ENCODE measurements around the gene ACO1.

ACO1 gene

DNA sequence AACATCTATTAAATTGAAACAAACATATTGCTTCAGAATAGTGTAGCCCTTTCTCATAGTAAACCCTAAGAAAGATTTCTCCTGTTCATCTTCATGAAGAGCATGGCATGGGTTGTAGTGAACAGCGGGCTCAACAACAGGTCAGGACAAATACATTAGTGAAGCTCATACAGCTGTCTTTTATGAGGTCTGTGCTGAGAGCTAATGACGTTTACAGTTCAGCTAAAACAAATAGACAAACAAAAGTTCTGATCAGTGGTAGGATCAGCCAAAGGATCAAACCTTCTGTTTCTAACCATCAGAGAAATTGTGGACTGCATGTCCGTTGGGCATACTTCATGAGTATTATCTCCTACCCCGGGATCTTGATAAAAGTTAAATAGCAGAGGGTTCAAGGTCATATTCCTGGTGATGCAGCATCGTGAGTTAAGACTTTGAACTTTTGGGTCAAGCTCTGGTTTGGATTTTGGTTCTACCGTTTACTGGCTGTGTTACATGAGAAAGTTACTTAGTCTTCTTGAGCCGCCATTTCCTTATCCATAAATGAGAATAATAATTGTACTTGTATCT lies 37.9 kb downstream of the ACO1 start:
- DNase-seq (ENCODE audit: low spot score), result no peak

DNA sequence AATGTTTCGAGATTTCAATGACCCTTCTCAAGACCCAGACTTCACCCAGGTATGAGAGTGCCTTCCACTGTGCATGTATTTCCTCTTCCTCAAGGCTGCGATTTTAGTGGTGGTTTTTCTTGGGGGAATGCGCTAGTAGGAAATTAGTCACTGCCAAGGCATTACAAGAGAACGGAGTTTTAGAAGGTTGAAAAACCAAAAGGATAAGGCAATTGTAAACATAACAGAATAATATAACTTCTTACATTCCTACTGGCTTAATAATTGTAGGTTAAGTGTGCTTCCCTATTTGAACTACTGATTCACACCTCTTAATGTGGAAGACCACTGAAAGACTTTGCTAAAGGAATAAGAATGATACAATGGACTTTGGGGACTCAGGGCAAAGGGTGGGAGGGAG lies 38.9 kb downstream of the ACO1 start:
- DNase-seq (ENCODE audit: low spot score), result no peak

DNA sequence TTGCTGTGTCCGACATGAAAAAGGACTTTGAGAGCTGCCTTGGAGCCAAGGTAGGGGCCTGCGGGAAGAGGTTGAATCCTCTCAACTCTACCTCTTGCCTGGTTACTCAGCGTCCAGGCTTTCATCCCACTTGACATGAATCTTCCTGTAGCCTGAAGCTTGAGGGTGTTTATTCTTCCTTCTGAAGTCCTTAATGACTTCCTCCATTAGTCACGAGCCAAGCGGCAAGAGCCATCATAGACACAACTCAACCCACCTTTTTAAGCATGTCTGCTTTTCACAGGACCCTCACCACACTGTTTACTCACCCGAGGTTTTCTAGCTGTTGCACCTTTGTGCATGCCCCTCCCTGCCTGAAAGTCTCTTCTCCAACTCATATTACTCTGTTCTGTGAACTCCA lies 40.2 kb downstream of the ACO1 start:
- DNase-seq (ENCODE audit: low spot score), result no peak

DNA sequence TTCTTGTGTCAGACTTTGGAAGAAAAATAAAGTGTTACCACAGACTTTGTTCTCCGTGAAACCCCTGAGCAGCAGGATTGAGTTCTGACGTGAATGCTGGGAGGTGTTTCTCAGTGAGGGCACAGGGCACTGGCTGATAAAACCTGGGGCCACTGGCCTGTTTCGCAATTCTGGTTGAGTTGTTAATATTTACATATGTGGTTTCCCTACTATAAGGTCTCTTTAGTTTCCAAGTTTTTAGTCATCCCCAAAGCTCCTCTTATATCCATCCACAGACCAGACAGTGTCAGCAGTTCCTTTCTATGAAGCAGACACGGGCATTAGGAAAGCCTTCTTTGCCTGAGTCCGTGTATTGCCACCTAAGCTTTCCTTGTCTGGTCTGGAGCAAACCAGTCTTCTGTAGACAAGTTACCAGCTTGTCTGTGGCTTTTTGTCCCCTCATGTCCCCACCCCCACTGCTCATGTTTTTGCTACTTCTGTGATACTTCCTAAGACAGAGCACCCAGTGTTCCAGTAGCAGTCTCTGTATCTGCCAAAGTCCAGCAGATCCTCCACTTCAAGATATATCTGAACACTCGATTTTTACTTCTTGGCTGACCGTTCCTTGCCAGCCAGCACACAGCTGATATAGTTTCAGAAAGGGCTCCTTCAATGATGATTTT lies 42.0 kb downstream of the ACO1 start:
- DNase-seq (ENCODE audit: low spot score), result no peak

DNA sequence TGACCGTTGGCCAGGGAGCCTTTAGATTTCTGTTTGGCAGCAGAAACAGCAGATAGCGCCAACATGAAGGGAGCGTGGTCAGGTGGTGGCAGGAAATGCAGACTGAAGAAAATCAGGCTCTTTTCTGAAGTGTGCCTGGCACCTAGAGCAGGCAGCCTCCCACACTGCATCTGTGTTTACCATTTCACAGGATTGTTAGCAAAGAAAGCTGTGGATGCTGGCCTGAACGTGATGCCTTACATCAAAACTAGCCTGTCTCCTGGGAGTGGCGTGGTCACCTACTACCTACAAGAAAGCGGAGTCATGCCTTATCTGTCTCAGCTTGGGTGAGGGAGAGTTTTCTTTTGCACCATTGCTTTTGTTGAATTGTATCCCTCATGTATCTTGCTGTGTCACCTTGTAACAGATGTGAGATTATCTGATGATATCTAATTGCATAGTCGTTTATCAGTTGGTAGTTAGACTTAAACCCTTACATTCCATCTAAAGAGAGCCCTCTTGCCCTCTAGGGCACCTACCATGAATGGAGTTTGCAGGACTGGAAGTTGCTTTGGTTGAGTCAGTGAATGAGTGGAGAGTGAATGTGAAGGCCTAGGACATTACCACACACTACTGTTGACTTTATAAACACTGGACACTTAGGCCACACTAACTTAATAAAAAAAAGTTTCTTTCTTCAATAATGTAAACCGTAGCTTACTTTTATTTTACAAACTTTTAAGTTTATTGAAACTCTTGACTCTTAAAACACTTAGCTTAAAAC lies 42.8 kb downstream of the ACO1 start:
- DNase-seq (ENCODE audit: low spot score), result no peak

DNA sequence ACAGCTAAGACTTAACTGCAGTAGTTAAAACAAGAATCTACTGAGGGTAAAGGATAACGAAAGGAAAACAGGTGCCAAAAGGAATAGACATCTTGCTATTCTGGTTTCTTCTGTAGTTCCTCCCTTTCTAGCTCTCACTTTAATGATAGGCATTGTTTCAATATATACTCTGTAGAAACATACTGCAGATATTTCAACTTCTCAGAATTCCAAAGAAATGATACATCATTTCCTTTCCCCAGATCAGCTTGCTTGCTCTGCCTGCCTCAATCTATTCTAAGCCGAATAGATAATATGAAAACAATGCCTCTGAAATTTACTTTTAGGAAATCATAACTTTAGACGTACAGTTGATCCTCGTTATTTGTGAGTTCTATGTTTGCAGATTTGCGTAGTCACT lies 46.3 kb downstream of the ACO1 start:
- no peak for DNase-seq (ENCODE audit: low spot score)

DNA sequence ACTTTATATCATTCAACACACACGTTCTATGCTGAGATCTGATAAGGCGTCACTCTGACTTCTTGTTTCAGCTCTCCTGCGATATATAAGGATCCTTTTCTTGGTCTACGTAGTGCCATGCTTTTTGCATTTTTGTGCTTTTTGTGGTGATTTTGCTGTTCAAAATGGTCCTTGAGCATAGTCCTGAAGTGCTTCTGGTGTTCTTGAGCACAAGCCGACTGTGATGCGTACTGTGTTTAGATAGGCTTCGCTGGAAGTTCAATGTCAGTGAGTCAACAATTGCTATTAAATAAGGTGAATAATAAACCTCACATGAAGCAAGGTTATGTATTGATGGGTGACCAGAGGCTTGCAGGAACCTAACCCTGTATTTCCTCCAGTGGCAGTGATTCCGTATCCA lies 46.8 kb downstream of the ACO1 start:
- no peak for DNase-seq (ENCODE audit: low spot score)

DNA sequence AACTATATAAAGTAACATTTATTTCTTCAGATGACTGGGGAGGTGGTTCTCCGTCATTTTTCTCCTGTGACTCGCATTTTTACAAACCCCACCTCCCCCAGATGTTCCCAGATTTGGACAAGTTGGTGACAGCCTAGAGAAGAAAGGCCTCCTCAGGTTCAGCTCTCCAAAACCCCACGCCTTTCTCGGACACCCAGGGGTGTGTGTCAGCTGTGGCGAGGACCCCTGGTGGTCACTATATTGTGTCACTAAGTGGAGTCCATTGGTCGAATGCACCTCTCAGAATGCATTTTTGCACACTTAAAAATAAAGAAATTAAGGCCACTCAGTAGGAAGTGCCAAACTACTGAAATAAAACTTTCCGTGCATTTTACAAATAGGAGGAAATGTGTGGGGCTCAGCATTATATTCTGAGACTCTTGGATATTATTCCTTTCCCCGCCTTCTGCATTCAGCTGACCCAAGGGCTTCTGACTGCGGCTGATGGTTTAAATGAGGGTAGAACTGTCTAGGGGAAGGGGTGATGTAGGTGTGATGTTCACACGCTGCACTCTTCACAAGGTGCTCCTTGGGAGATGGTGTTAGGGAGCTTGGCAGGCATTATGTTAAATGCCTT lies 47.6 kb downstream of the ACO1 start:
- DNase-seq (ENCODE audit: low spot score), result peak; percentile 48

DNA sequence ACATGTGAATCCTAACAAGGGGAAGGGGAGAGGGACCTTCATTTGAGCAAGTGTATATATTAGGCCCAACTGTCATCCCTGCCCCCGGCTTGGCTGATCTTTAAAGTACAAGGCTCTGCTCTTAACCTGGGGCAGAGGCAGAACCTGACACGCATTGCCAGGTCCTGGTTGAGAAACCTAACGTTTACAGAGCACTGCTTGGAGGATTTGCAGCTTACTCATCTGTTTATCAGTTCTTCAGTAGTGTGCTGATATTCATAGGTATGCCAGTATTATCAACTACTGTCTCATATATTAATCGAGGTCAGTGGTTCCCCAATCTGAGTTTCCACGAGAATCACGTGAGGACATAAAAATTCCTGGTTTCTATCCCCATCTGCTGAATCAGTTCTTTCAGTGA lies 50.4 kb downstream of the ACO1 start:
- DNase-seq (ENCODE audit: low spot score), result no peak

DNA sequence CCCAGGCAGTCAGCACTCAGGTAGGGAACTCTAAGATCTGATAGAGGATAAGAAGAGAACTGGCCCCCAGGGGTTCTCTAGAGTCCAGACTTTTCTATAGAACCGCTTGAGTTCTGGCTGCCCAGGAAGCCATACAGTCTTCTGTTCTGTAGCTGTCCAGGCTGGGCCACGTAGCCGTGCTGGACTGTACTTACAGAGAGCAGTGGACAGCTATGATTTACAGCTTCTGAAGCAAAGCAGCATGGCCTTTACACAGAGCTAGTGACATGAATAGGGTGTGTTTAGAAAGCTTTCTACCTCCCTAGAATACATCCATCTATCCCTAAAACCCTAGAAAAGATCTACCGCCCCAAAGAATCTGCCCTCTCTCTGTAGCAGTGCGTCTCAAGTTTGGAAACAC lies 57.2 kb downstream of the ACO1 start:
- no peak for DNase-seq (ENCODE audit: low spot score)

DNA sequence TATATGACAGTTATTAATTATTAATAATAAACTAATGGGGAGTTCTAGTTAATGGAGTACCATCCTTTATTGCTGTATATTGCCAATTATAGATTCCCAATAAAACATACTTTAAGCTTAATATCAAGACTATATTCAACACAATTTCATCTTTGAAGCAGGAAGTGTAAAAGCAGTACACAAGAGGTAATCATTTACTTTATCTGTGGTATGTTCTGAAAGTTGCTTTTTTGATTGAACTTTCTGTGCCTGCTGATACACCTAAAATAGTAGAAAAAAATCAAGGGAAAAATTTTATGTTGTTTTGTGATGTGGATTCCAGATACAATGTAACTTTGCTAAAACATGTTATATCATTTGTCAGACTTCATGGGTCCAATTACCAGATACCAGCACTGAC lies 58.0 kb downstream of the ACO1 start:
- DNase-seq (ENCODE audit: low spot score), result no peak

DNA sequence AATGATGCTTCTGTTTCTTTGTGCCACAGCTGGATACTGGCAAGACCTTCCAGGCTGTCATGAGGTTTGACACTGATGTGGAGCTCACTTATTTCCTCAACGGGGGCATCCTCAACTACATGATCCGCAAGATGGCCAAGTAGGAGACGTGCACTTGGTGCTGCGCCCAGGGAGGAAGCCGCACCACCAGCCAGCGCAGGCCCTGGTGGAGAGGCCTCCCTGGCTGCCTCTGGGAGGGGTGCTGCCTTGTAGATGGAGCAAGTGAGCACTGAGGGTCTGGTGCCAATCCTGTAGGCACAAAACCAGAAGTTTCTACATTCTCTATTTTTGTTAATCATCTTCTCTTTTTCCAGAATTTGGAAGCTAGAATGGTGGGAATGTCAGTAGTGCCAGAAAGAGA lies 65.5 kb downstream of the ACO1 start:
- DNase-seq (ENCODE audit: low spot score), result no peak

DNA sequence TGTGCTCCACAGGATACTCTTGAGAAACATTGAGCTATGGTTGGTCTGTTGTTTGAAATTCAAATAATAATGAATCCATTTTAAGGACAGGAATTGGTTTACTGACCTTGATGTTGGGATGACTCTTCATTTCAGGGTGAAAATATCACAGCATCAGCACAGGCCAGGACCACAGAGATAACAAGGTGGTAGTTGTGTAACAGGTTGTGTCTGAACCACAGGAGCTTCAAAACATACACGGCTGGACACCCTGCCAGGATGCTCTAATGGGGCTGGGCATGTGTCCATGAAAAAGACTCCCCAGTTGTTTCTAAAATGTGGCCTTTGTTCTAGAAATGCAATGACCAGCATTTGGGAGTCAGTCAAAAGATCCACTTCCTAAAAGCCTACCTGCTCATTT lies 69.8 kb downstream of the ACO1 start:
- no peak for DNase-seq (ENCODE audit: low spot score)

DNA sequence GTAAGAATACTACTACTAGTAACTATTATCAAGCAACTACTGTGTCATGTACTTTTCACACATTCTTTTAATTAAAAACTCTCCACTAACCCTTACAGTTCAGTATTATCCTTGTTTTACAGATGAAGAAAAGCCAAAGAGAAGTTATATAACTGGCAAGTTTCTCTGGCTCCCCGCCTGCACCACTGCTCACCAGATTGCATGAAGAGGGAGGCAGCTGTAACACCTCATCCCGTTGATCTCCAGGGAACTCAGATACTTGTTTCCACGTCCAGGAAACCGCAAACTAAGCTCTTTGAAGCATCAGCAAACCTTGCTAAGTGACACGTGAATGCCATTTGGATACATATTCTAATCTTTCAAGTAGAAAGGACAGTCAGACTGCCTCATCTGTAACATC lies 71.3 kb downstream of the ACO1 start:
- DNase-seq (ENCODE audit: low spot score), result no peak

DNA sequence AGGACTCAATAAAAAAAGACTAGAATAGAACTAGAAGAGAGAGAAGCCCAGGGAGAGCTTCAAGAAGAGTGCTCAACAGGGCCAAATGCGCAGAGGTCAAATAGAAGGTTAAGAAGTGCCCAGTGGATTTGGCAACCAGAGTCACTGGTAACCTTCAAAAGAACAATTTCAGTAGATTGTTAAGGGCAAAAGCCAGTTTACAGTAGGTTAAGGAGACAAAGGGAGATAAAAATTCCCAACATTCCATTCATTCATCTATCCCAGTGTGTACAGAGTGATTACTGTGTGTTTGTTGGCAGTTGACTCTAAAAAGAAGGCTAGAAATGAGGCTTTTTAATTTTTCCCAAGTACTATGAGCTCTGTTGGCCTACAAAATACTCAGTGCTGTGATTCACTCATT lies 72.1 kb downstream of the ACO1 start:
- no peak for DNase-seq (ENCODE audit: low spot score)

DNA sequence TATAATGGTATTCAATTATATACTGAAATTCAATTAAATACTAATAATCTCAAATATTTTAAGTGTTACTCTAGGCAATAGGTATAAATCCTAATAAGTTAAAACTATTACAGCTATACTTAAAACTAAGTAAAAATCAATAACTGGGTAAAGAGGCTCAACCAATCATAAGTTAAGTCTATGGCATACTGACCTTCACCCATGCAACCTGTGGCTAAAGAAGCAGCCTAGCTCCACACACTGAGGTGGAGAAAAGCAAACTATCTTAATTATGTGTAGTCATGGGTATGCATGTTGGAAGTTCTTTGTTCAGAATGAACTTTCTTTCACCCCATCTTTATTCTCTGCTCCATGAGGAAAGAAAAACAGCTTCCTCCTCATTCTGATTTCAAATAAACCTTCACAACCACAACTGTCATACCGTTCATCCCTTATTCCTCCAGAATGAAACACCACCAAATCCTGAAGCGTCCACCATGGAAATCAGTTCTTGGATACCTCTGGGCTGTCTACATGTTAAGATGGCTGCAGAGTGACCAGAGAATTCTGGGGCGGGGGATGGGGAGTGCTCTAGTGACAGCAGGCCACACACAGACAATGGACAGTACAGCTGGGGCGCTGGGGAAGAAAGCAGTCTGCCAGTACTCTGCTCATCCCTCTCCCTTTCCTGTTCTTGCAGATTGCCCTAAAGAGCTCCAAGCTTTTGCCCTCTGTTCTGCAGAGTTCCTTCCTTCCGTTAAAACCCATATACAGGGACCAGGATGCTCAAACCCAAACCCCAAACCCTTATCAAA lies 79.3 kb downstream of the ACO1 start:
- peak; percentile 28 for DNase-seq (ENCODE audit: low spot score)

DNA sequence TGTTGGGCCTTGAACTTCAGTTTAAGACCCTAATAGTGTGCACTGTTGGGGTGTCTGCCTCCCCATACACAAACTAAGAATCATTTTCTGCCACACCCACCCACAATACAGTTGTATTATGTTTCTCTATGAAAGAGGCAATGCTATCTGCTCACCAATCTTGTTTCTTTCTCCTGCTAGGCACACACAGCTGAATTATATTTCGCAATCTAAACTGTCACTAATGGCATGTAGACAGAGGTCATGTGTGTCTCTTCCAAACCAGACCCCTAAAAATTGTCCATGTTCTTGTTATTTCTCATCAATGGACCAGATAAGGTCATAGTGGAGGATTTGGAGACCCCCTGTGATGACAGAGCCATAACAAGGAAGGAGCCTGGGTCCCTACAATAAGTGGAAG lies 84.3 kb downstream of the ACO1 start:
- no peak for DNase-seq (ENCODE audit: low spot score)

DNA sequence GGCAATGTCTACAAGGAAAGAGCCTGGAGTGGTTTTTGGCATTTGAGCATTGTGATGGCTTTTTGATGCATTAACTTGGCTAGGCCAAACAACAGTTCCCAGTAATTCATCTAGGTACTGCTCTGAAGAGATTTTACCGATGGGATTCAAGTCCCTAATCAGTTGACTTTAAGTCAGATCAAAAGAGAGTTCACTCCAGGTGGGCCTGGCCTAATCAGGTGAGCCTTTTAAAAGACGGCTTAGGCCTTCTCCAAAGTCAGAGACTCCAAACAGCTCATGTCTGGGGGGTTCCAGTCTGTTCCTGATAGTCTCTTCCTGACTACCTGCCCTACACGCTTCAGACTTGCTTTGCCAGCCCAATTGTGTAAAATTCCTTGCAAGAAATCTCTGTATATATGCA lies 87.9 kb downstream of the ACO1 start:
- DNase-seq (ENCODE audit: low spot score), result no peak

DNA sequence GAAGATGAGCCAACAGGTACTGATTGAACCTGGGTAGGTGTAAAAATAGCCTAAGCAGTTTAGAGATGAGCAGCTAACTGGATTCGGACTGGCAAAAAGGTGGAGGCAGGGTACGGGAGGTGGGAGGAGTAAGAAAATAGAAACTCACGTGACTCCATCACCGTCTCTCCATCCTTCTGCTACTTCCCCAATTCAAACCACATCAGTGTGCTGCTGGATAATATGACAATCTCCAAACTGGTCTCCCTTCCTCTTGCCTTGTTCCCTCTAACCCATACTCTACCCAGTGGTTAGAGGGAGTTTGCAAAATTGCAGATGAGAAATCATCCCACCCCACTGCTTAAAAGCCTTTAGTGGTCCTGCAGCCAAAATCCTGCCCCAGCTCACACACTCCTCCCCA lies 98.9 kb downstream of the ACO1 start:
- DNase-seq (ENCODE audit: low spot score), result no peak

DNA sequence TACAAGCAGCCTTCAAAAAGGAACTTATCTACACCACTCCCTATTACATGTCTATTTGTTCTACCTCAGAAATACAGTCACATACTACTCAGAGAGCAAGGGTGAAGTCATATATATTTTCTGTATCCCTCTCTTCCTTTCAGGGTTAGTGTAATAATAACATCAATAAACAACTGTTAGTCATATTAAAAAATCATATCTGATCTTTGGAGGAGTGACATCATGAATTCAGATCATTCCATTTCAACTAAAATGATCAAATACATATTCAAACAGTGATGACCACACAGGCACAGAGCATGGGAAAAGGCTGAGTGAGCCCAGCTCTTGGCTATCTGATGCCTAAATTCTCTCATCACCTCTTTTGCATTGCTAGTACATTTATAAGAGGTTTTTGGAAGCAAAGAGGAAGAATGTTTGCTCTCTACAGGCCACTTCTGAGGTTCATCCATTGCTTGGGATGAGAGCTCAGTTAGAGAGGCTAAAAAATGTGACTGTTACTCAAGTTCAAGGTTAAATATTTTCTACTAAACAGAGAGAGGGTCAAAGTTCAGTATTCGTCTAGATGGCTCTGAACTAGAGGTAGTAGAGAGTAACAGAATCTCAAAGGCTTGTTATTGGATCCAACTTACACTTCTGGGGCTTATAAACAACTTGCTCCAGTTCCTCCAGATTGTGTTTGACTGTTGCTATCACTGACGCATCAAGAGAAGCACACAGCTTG lies 102.6 kb downstream of the ACO1 start:
- no peak for DNase-seq (ENCODE audit: low spot score)

DNA sequence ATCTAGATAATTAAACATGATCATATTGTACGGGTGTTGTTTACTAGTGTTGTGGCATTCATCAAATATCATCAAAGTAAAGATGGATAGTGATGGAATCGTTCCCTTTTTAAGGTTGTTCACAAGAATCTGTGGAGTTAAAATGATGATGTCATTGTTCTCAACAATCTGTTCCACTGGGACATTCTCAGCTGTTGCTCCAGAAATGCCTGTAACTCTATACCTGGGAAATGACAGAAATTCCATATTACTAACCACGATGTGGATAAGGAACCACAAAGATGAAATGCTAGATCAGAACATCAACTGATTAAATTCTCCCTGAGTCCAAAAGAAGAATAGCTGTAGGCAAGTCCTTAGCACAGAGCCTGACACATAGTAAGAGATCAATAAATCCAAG lies 103.5 kb downstream of the ACO1 start:
- DNase-seq (ENCODE audit: low spot score), result no peak

DNA sequence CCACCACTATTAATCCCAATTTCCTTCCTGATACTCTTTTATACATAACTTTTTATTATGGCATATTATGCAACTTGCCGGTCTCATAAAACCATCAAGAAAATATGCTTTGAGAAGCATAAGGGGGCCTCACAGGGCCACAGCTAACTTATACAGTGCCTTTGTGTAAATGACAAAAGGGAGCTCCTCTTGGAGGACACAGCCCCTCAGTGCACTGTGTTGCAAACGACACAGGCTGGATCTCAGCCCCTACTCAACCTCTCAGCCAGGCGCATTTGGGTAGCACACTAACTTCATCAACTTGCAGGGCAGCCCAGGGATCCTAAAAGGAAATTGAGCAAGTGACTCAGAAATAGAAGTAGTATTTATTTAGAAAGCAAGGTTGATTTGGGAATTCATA lies 106.2 kb downstream of the ACO1 start:
- peak; percentile 10 for DNase-seq (ENCODE audit: low spot score)
